Measurements from ENCODE around the gene SEC24B.

GRCh38 chr4:109589119-109589518 lies 155.5 kb downstream of the SEC24B start:
- no peak for TF ChIP-seq CTCF (IDR thresholded peaks at IDR 0.05)
- no peak for TF ChIP-seq POLR2AphosphoS5 (IDR thresholded peaks at IDR 0.05; ENCODE audit: low read depth, low read length)

Data from Panc1 (cell line).